Measurements from ENCODE around the gene ZP2. TPM values are rescaled to one million over a fixed set of nuclear protein-coding genes. Genes with fewer than 3 reads are reported as not detected.

ZP2 gene
- total RNA-seq, 1 experiment from 2014 or later = not detected

DNA sequence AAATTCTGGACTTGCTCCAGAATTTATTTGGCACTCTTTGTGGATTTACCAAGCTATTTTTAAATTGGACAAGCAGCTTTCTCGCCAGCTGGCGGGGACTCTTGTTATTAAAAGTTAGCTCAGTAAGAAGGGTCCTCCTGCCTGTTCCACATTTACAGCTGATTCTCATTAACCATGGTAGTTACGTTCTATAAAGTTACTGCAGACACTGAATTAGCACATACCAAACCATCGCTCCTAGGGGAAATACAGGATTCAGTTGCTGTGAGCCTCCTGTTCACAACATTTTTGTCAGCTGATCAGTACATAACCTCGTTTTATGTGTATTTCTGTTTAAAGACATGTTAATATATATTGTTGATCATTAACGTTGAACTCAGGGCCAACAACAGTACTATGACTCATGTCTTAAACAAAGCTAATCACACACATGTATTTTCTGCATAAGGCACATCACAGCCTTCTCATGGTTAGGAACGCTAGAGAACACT is 48.7 kb downstream of the ZP2 start:
- no peak overlapping the region for H3K4me2 ChIP-seq (ENCODE audit: low read length)
- H3K9me3 ChIP-seq (ENCODE audit: control insufficient read depth in 1 of 2, insufficient read depth in 1 of 2, low read depth in 1 of 2, low read length in 2 of 2) = no peaks in the 10 kb centered on the region
- peaks cover 19 to 21% of the 10 kb centered on the region in 2 experiments for H3K36me3 ChIP-seq (ENCODE audit: control insufficient read depth in 1 of 2, insufficient read depth in 2 of 2, low read length in 2 of 2)
- intact Hi-C loops (cut with micrococcal nuclease) = no loop called here
- ATAC-seq (no peak), DNase-seq (ENCODE audit: low read depth, low spot score) (no peak)
- H2AFZ ChIP-seq (ENCODE audit: low read depth, low read length, poor library complexity, severe bottlenecking) = no peak overlapping the region
- no TSS peak for BruUV-seq (replicated peaks)
- H3K4me3 ChIP-seq (replicated peaks in 1 of 2; ENCODE audit: low read depth in 1 of 2, low read length in 2 of 2) = no peak overlapping the region
- H3K79me2 ChIP-seq (ENCODE audit: insufficient read depth, low read length) = peaks cover 10% of the 10 kb centered on the region; the same call in 1 of the 2 replicates
- ChIA-PET CTCF (interaction anchor here (0.6 to 1.4 kb wide), 2 partner anchors 14 to 26 kb away, joined by 3 to 4 read pairs; no protein-coding TSS in a partner anchor), RAD21 (ENCODE audit: low non-redundant PET in 1 of 2, low total read pairs in 2 of 2, uncharacterized antibody in 2 of 2, unreplicated experiment in 2 of 2) (no interaction called here), POLR2A (no interaction called here)
- no peaks in the 10 kb centered on the region for H3K9me2 ChIP-seq (ENCODE audit: insufficient read depth)
- TF ChIP-seq, protein P1, sequence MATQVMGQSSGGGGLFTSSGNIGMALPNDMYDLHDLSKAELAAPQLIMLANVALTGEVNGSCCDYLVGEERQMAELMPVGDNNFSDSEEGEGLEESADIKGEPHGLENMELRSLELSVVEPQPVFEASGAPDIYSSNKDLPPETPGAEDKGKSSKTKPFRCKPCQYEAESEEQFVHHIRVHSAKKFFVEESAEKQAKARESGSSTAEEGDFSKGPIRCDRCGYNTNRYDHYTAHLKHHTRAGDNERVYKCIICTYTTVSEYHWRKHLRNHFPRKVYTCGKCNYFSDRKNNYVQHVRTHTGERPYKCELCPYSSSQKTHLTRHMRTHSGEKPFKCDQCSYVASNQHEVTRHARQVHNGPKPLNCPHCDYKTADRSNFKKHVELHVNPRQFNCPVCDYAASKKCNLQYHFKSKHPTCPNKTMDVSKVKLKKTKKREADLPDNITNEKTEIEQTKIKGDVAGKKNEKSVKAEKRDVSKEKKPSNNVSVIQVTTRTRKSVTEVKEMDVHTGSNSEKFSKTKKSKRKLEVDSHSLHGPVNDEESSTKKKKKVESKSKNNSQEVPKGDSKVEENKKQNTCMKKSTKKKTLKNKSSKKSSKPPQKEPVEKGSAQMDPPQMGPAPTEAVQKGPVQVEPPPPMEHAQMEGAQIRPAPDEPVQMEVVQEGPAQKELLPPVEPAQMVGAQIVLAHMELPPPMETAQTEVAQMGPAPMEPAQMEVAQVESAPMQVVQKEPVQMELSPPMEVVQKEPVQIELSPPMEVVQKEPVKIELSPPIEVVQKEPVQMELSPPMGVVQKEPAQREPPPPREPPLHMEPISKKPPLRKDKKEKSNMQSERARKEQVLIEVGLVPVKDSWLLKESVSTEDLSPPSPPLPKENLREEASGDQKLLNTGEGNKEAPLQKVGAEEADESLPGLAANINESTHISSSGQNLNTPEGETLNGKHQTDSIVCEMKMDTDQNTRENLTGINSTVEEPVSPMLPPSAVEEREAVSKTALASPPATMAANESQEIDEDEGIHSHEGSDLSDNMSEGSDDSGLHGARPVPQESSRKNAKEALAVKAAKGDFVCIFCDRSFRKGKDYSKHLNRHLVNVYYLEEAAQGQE (IDR thresholded peaks at IDR 0.05; ENCODE audit: low read depth) = no peak
- TF ChIP-seq MAX (IDR thresholded peaks at IDR 0.05) (no peak), SRF (IDR thresholded peaks at IDR 0.05; ENCODE audit: low read depth) (no peak), POLR2AphosphoS5 (IDR thresholded peaks at IDR 0.05; ENCODE audit: low read depth, low read length) (no peak)
- H3K9ac ChIP-seq (ENCODE audit: low read length) = no peak overlapping the region
- peaks cover 10 to 24% of the 10 kb centered on the region in 2 experiments for H3K4me1 ChIP-seq (ENCODE audit: control insufficient read depth in 1 of 2, insufficient read depth in 2 of 2, low read length in 2 of 2)
- H4K20me1 ChIP-seq (ENCODE audit: insufficient read depth) = no peaks in the 10 kb centered on the region
- no peaks in the 10 kb centered on the region for H3K27me3 ChIP-seq (ENCODE audit: insufficient read depth, low read length)
- no peak overlapping the region for H3K27ac ChIP-seq (ENCODE audit: low read depth, low read length)

GRCh38 chr16:21161211-21161610 is 50.2 kb downstream of the ZP2 start:
- ChIA-PET POLR2A (no interaction called here), RAD21 (ENCODE audit: low non-redundant PET in 1 of 2, low total read pairs in 2 of 2, uncharacterized antibody in 2 of 2, unreplicated experiment in 2 of 2) (no interaction called here), CTCF (interaction anchor here (4.9 kb wide), 1 partner anchor 140 kb away, joined by 60 read pairs; no protein-coding TSS in a partner anchor)
- H4K20me1 ChIP-seq (ENCODE audit: insufficient read depth) = no peaks in the 10 kb centered on the region
- peaks cover 10% of the 10 kb centered on the region; the same call in 1 of the 2 replicates for H3K79me2 ChIP-seq (ENCODE audit: insufficient read depth, low read length)
- no TSS peak for BruUV-seq (replicated peaks)
- no peak overlapping the region for H3K27ac ChIP-seq (ENCODE audit: low read depth, low read length)
- H3K36me3 ChIP-seq (ENCODE audit: control insufficient read depth in 1 of 2, insufficient read depth in 2 of 2, low read length in 2 of 2) = peaks cover 16 to 19% of the 10 kb centered on the region in 2 experiments
- H3K4me3 ChIP-seq (replicated peaks in 1 of 2; ENCODE audit: low read depth in 1 of 2, low read length in 2 of 2) = no peak overlapping the region
- no peaks in the 10 kb centered on the region for H3K9me2 ChIP-seq (ENCODE audit: insufficient read depth)
- ATAC-seq = no peak
- H3K4me2 ChIP-seq (ENCODE audit: low read length) = no peak overlapping the region
- H2AFZ ChIP-seq (ENCODE audit: low read depth, low read length, poor library complexity, severe bottlenecking) = no peak overlapping the region
- H3K9ac ChIP-seq (ENCODE audit: low read length) = no peak overlapping the region
- no peaks in the 10 kb centered on the region for H3K9me3 ChIP-seq (ENCODE audit: control insufficient read depth in 1 of 2, insufficient read depth in 1 of 2, low read depth in 1 of 2, low read length in 2 of 2)
- H3K27me3 ChIP-seq (ENCODE audit: insufficient read depth, low read length) = no peaks in the 10 kb centered on the region
- TF ChIP-seq, protein P1 (IDR thresholded peaks at IDR 0.05; ENCODE audit: low read depth) = no peak
- TF ChIP-seq, protein P2, sequence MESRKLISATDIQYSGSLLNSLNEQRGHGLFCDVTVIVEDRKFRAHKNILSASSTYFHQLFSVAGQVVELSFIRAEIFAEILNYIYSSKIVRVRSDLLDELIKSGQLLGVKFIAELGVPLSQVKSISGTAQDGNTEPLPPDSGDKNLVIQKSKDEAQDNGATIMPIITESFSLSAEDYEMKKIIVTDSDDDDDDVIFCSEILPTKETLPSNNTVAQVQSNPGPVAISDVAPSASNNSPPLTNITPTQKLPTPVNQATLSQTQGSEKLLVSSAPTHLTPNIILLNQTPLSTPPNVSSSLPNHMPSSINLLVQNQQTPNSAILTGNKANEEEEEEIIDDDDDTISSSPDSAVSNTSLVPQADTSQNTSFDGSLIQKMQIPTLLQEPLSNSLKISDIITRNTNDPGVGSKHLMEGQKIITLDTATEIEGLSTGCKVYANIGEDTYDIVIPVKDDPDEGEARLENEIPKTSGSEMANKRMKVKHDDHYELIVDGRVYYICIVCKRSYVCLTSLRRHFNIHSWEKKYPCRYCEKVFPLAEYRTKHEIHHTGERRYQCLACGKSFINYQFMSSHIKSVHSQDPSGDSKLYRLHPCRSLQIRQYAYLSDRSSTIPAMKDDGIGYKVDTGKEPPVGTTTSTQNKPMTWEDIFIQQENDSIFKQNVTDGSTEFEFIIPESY (IDR thresholded peaks at IDR 0.05; ENCODE audit: extremely low read depth, insufficient replicate concordance, low read length) = no peak
- intact Hi-C loops (cut with micrococcal nuclease) = no loop called here
- H3K4me1 ChIP-seq (ENCODE audit: control insufficient read depth in 1 of 2, insufficient read depth in 2 of 2, low read length in 2 of 2) = peaks cover 15 to 27% of the 10 kb centered on the region in 2 experiments
- no peak for DNase-seq (ENCODE audit: low read depth, low spot score)

Data from HCT116 (cell line).